A549 (cell line): ENCODE results near the gene AKAP14. TPM values are rescaled to one million over a fixed set of nuclear protein-coding genes. Genes with fewer than 3 reads are reported as not detected.

Experiments
- ATAC-seq, 2 experiments: fragments of 200-7000 bp in 1 of 2; fragments of >200 bp in 1 of 2; cut with Nextera tagmentation in 1 of 2; cut with Tn5 transposase in 1 of 2; 3 replicates each; pipeline versions ENCODE4 v1.8.0 to v1.9.1; 2018 to 2020; ENCODE audit warnings: mild to moderate bottlenecking in 1 of 2, moderate library complexity in 1 of 2
- CTCF ChIA-PET: fragments of 300-600 bp; sonication (Branson Sonifier 250); formaldehyde crosslinking; extraction: SDS; loops from one replicate; lab custom pipeline; 2021; ENCODE audit warnings: antibody characterized with exemption, inconsistent platforms; lab: Yijun Ruan, JAX
- POLR2A ChIA-PET: fragments of 350-600 bp; formaldehyde crosslinking; extraction: SDS; loops from one replicate; lab custom pipeline; 2021; ENCODE audit warnings: antibody characterized with exemption, inconsistent platforms; lab: Yijun Ruan, JAX
- DNase-seq, 2 experiments: peaks; one replicate each; pipeline versions ENCODE4 v3.0.0 to v3.0.0-alpha.2; 2011 to 2016; ENCODE audit warnings: low read depth in 1 of 2, low spot score in 1 of 2
- FAIRE-seq: peaks from 2 replicates; lab custom pipeline; 2011; peaks lifted over from hg19 to GRCh38; lab: Jason Lieb, UNC
- H3K27ac ChIP-seq, 2 experiments: fragments of >200 bp; sonication (Bioruptor Twin); formaldehyde crosslinking; 3 replicates each; pipeline ENCODE4 v1.5.1; 2016 to 2017
- H3K4me1 ChIP-seq: fragments of >200 bp; sonication (Bioruptor Twin); formaldehyde crosslinking; 3 replicates; pipeline ENCODE4 v1.6.1; 2016
- H3K4me2 ChIP-seq: fragments of >200 bp; sonication (Bioruptor Twin); formaldehyde crosslinking; 3 replicates; pipeline ENCODE4 v1.6.1; 2016
- H3K4me3 ChIP-seq: fragments of >200 bp; sonication (Bioruptor Twin); formaldehyde crosslinking; 3 replicates; pipeline ENCODE4 v1.5.1; 2016
- H3K9me3 ChIP-seq: fragments of >200 bp; sonication (Bioruptor Twin); formaldehyde crosslinking; 3 replicates; pipeline ENCODE4 v1.6.1; 2016
- BCL3 ChIP-seq: fragments of >200 bp; sonication (Bioruptor Twin); formaldehyde crosslinking; IDR thresholded peaks from 3 replicates; pipeline ENCODE4 v1.6.1; 2016
- CEBPB ChIP-seq, 2 experiments: fragments of >200 bp in 1 of 2; sonication (Bioruptor Twin) in 1 of 2; formaldehyde crosslinking in 1 of 2; IDR thresholded peaks; 2 replicates each; pipeline ENCODE4 v1.6.1; 2012 to 2016
- CHD2 ChIP-seq: fragments of 150-350 bp; IDR thresholded peaks from 2 replicates; pipeline ENCODE4 v1.6.1; 2014; ENCODE audit warnings: low read length; ENCODE audit not compliant: partially characterized antibody
- E2F6 ChIP-seq: IDR thresholded peaks from 2 replicates; pipeline ENCODE4 v1.6.1; 2012; ENCODE audit warnings: low read depth, borderline replicate concordance
- EHF ChIP-seq: fragments of 250-450 bp; sonication (Bioruptor Pico); IDR thresholded peaks from 2 replicates; pipeline ENCODE4 v1.5.0; 2020; ENCODE audit warnings: mild to moderate bottlenecking
- ESRRA ChIP-seq: fragments of 150-350 bp; IDR thresholded peaks from 2 replicates; pipeline ENCODE4 v1.6.1; 2014; ENCODE audit warnings: mild to moderate bottlenecking, low read length, borderline replicate concordance
- FOSB ChIP-seq: fragments of 250-450 bp; sonication (Bioruptor Pico); IDR thresholded peaks from 2 replicates; pipeline ENCODE4 v1.5.0; 2020; ENCODE audit warnings: mild to moderate bottlenecking, moderate library complexity
- FOSL2 ChIP-seq, 2 experiments: fragments of 450-650 bp in 1 of 2; fragments of >200 bp in 1 of 2; sonication (Bioruptor Twin) in 1 of 2; formaldehyde crosslinking; IDR thresholded peaks; 2 replicates each; pipeline versions ENCODE4 v1.5.0 to v1.6.1; 2016 to 2020; ENCODE audit warnings: mild to moderate bottlenecking in 1 of 2, moderate library complexity in 1 of 2
- FOXS1 ChIP-seq: fragments of 250-450 bp; sonication (Bioruptor Pico); IDR thresholded peaks from 2 replicates; pipeline ENCODE4 v1.5.0; 2020; ENCODE audit warnings: mild to moderate bottlenecking, moderate library complexity
- HES2 ChIP-seq: fragments of >200 bp; sonication (Bioruptor Twin); formaldehyde crosslinking; IDR thresholded peaks from 2 replicates; pipeline ENCODE4 v1.6.1; 2016
- HMGXB4 ChIP-seq: fragments of 250-450 bp; sonication (Bioruptor Pico); IDR thresholded peaks from 2 replicates; pipeline ENCODE4 v1.5.0; 2021; ENCODE audit warnings: mild to moderate bottlenecking, moderate library complexity, borderline replicate concordance
- HOXA7 ChIP-seq: fragments of 250-450 bp; sonication (Bioruptor Pico); IDR thresholded peaks from 2 replicates; pipeline ENCODE4 v1.5.0; 2020; ENCODE audit warnings: mild to moderate bottlenecking, moderate library complexity
- HOXB13 ChIP-seq: fragments of 250-450 bp; sonication (Bioruptor Pico); IDR thresholded peaks from 2 replicates; pipeline ENCODE4 v1.5.0; 2020; ENCODE audit warnings: low read depth, mild to moderate bottlenecking, moderate library complexity
- HOXB5 ChIP-seq: fragments of 250-450 bp; sonication (Bioruptor Pico); IDR thresholded peaks from 2 replicates; pipeline ENCODE4 v1.5.0; 2020; ENCODE audit warnings: mild to moderate bottlenecking, moderate library complexity
- JUN ChIP-seq, 2 experiments: fragments of >200 bp; sonication (Bioruptor Twin); formaldehyde crosslinking; IDR thresholded peaks; 2 replicates in 1 of 2; 3 replicates in 1 of 2; pipeline ENCODE4 v1.6.1; 2016 to 2017
- MAFK ChIP-seq: fragments of 450-650 bp; IDR thresholded peaks from 2 replicates; pipeline ENCODE4 v1.6.1; 2014; ENCODE audit not compliant: partially characterized antibody
- MAX ChIP-seq: IDR thresholded peaks from 2 replicates; pipeline ENCODE4 v1.6.1; 2012
- NFE2L2 ChIP-seq: fragments of 150-350 bp; conservative IDR thresholded peaks from 2 replicates; pipeline ENCODE4 v1.6.1; 2014; ENCODE audit warnings: low read length
- NR3C1 ChIP-seq: fragments of >200 bp; sonication (Bioruptor Twin); formaldehyde crosslinking; IDR thresholded peaks from 3 replicates; pipeline ENCODE4 v1.6.1; 2017
- PBX3 ChIP-seq: IDR thresholded peaks from 2 replicates; pipeline ENCODE4 v1.6.1; 2012
- PHF8 ChIP-seq: fragments of 200-600 bp; sonication (generic); IDR thresholded peaks from 2 replicates; pipeline ENCODE4 v1.6.1; 2016; ENCODE audit warnings: low read depth, mild to moderate bottlenecking, antibody characterized with exemption, moderate library complexity, borderline replicate concordance
- POLR2A ChIP-seq: IDR thresholded peaks from 2 replicates; pipeline ENCODE4 v1.6.1; 2012; ENCODE audit warnings: mild to moderate bottlenecking, low read length
- POLR2AphosphoS2 ChIP-seq: conservative IDR thresholded peaks from 2 replicates; pipeline ENCODE4 v1.6.1; 2012; ENCODE audit warnings: low read length, improper control_type of control experiment, inconsistent platforms
- RCOR1 ChIP-seq: fragments of 150-350 bp; IDR thresholded peaks from 2 replicates; pipeline ENCODE4 v1.6.1; 2014; ENCODE audit warnings: antibody characterized with exemption, low read length, low read depth
- RFX5 ChIP-seq: fragments of 450-650 bp; IDR thresholded peaks from 2 replicates; pipeline ENCODE4 v1.7.1; 2014; ENCODE audit warnings: antibody characterized with exemption, mild to moderate bottlenecking, moderate library complexity
- RNF2 ChIP-seq: fragments of 200-600 bp; sonication (generic); IDR thresholded peaks from 2 replicates; pipeline ENCODE4 v1.6.1; 2016; ENCODE audit warnings: low read depth, mild to moderate bottlenecking, antibody characterized with exemption, moderate library complexity, borderline replicate concordance
- TFCP2L1 ChIP-seq: fragments of 250-450 bp; sonication (Bioruptor Pico); IDR thresholded peaks from 2 replicates; pipeline ENCODE4 v1.5.0; 2021; ENCODE audit warnings: mild to moderate bottlenecking
- TP53 ChIP-seq: fragments of 250-450 bp; sonication (Bioruptor Pico); IDR thresholded peaks from 2 replicates; pipeline ENCODE4 v1.5.0; 2021; ENCODE audit warnings: mild to moderate bottlenecking, moderate library complexity
- ZC3H11A ChIP-seq: fragments of 450-650 bp; IDR thresholded peaks from 2 replicates; pipeline ENCODE4 v1.6.1; 2014; ENCODE audit warnings: antibody characterized with exemption, mild to moderate bottlenecking
- ZFP36 ChIP-seq: fragments of 450-650 bp; IDR thresholded peaks from 2 replicates; pipeline ENCODE4 v1.6.1; 2014; ENCODE audit warnings: borderline replicate concordance; ENCODE audit not compliant: partially characterized antibody
- WGBS: methylation state at CpG from one replicate; pipeline ENCODE4 v1.1.6; 2017; ENCODE audit errors: missing lambda C conversion rate; 5-methylcytosine and 5-hydroxymethylcytosine counted together
- polyA plus RNA-seq, 4 experiments: library from polyadenylated mRNA; depleted of rRNA in 3 of 4; stranded (reverse); fragments of >200 nt; fragmentation: RNase III in 1 of 4; extraction: RNeasy Plus Mini Kit Qiagen cat#74134 plus additional on column Dnase treatment in 1 of 4; gene quantifications; 2 replicates in 3 of 4; 3 replicates in 1 of 4; pipeline ENCODE4 v1.2.3, GENCODE V29; 2011 to 2017

AKAP14 gene
- polyA plus RNA-seq, 2 of the 4 experiments (the other 2 are of a cell fraction), result not detected

GRCh38 chrX:119871599-119872395 is 23.9 kb upstream of the AKAP14 start, which contains the start of the genes NDUFA1 and RNF113A:
TSS of gene NDUFA1 (plus strand) at chrX:119871832. CDS start at chrX:119871912, 80 bp downstream.
TSS of gene RNF113A (minus strand) at chrX:119871733. CDS start at chrX:119871613, 120 bp downstream.
- peak within 1 kb of the TSS; percentile 98 for H3K4me2 ChIP-seq

More at GRCh38 chrX:119871599-119872395, 23.9 kb upstream of the AKAP14 start, which contains the start of the genes NDUFA1 and RNF113A:
- peak; percentile 82 to 92 for DNase-seq
- H3K4me3 ChIP-seq, result peak within 1 kb of the TSS; percentile 76
- under 1% methylated on average over 31 of the region's 62 CpGs for WGBS
- TF ChIP-seq ZFP36 (no peak), NR3C1 (no peak), HES2 (no peak), RNF2 (no peak), HOXA7 (CRISPR knock-in tag) (no peak), RCOR1 (no peak), HOXB13 (no peak), CHD2 (no peak), POLR2AphosphoS2 (no peak), FOSB (CRISPR knock-in tag) (no peak), FOSL2 (IDR thresholded peaks at IDR 0.05) (no peak), FOSL2 (CRISPR knock-in tag; IDR thresholded peaks at IDR 0.05) (no peak), CEBPB (IDR thresholded peaks at IDR 0.05) (peak; percentile 13 to 62; a peak in 3 of 4 replicates), E2F6 (peak; percentile 67; the same call in 1 of the 2 replicates), PHF8 (peak; percentile 64), HMGXB4 (CRISPR knock-in tag) (no peak), NFE2L2 (no peak), PBX3 (no peak), TFCP2L1 (CRISPR knock-in tag) (0 out of 2 replicates have a peak, but pooled peaks have one; percentile 33), RFX5 (no peak), ZC3H11A (no peak), TP53 (CRISPR knock-in tag) (no peak), ESRRA (no peak), JUN (IDR thresholded peaks at IDR 0.05) (peak; percentile 61 to 77; a peak in 3 of 5 replicates), EHF (CRISPR knock-in tag) (no peak), POLR2A (peak; percentile 80), BCL3 (peak; percentile 72; the same call in 2 of the 3 replicates), HOXB5 (no peak), MAX (peak; percentile 83), MAFK (no peak), FOXS1 (CRISPR knock-in tag) (no peak)
- H3K27ac ChIP-seq, result peak within 1 kb of the TSS; percentile 96 to 99
- peak; percentile 95 to 98 for ATAC-seq
- POLR2A ChIA-PET, result interaction anchor here (0.6 to 2.7 kb wide), 7 partner anchors 10 to 298 kb away, joined by 3 to 26 read pairs (median 3); partner anchors contain the start of genes RPL39 and UPF3B
- no peak for FAIRE-seq
- peaks cover 17% of the 10 kb centered on the region; the same call in 1 of the 3 replicates for H3K4me1 ChIP-seq
- H3K9me3 ChIP-seq, result no peaks in the 10 kb centered on the region
- CTCF ChIA-PET, result interaction anchor here (1.7 kb wide), 1 partner anchor 19 kb away, joined by 3 read pairs; the partner anchor contains the start of gene UPF3B
